Lower leg skin (tissue), 4 donors: Measurements from ENCODE around the gene GLI3. TPM values are rescaled to one million over a fixed set of nuclear protein-coding genes. Genes with fewer than 3 reads are reported as not detected.

Experiments used
- DNase-seq, 2 donors: peaks; one replicate each; pipeline ENCODE4 v3.0.0-alpha.2; 2019; ENCODE audit warnings: low spot score in 2 of 2
- H3K4me3 ChIP-seq: fragments of 200-600 bp; sonication (generic); 2 replicates; pipeline ENCODE4 v1.5.1; 2017; ENCODE audit warnings: mild to moderate bottlenecking, low read depth; ENCODE audit not compliant: poor library complexity, severe bottlenecking
- POLR2A ChIP-seq, 2 donors: fragments of 450-650 bp; IDR thresholded peaks; one replicate each; pipeline ENCODE4 v1.6.1; 2016 to 2017; ENCODE audit warnings: antibody characterized with exemption in 2 of 2, mild to moderate bottlenecking in 1 of 2, moderate library complexity in 1 of 2
- WGBS, 2 donors: methylation state at CpG; one replicate each; pipeline ENCODE4 v1.1.5; 2018; 5-methylcytosine and 5-hydroxymethylcytosine counted together
- intact Hi-C: fragments of 100-400 bp; cut with DNase I; formaldehyde crosslinking; loops from one replicate; pipeline ENCODE4 v1.15.0; 2023; ENCODE audit warnings: low total_unique reads
- total RNA-seq, 4 donors: library from RNA; depleted of rRNA; stranded (reverse); fragments of >200 nt; gene quantifications; one replicate each; pipeline ENCODE4 v1.1.0, GENCODE V29; 2016
- TF ChIP-seq, protein P1 (sequence below), 3 donors: fragments of 450-650 bp; IDR thresholded peaks; one replicate each; pipeline ENCODE4 v1.5.1; 2016; ENCODE audit warnings: antibody characterized with exemption in 3 of 3, mild to moderate bottlenecking in 3 of 3, moderate library complexity in 2 of 3

Gene GLI3
- total RNA-seq, 4 donors from 2014 or later, result 16.4 to 28.2 (median 18.3) TPM

DNA sequence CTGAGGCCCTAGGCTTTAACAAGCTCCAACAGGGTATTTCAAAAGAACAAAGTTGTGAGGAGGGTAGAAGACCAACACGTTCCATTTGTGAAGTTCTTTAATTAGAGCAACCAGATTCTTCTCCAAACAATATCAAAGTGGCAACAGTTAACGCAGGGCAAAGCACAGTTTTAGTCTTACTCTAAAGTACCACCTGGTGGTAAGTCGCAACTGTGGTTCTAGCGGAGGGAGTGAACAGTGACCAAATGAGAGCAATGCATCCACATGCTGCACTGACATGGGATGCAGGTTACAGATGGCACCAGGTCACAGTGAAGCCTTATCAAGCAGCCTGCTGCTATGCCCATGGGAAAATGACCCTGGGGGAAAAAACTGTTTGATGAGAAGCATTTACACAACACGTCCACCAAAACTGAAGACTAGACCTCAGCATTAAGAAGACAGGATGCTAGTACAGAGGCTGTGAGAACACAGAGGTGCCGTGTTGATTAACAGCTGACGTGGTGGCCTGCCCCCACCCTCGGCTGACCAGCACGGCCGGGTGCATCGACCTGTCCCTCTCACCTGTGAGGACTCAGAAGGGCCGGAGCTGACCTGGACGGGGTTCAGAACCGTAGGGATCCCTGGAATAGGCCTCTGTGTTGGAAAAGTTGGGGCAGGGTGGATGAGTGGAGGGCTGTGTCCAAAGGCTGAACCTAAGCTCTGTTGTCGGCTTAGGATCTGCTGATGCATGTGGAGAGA is 211.2 kb downstream of the GLI3 start:
- no peak for TF ChIP-seq POLR2A (IDR thresholded peaks at IDR 0.05)
- TF ChIP-seq, protein P1, sequence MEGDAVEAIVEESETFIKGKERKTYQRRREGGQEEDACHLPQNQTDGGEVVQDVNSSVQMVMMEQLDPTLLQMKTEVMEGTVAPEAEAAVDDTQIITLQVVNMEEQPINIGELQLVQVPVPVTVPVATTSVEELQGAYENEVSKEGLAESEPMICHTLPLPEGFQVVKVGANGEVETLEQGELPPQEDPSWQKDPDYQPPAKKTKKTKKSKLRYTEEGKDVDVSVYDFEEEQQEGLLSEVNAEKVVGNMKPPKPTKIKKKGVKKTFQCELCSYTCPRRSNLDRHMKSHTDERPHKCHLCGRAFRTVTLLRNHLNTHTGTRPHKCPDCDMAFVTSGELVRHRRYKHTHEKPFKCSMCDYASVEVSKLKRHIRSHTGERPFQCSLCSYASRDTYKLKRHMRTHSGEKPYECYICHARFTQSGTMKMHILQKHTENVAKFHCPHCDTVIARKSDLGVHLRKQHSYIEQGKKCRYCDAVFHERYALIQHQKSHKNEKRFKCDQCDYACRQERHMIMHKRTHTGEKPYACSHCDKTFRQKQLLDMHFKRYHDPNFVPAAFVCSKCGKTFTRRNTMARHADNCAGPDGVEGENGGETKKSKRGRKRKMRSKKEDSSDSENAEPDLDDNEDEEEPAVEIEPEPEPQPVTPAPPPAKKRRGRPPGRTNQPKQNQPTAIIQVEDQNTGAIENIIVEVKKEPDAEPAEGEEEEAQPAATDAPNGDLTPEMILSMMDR (IDR thresholded peaks at IDR 0.05), result no peak
- no peak for DNase-seq
- intact Hi-C loops, result no loop called here
- no peak overlapping the region for H3K4me3 ChIP-seq
- 91 to 92% methylated on average over 15 of the region's 15 CpGs for WGBS, 2 donors

DNA sequence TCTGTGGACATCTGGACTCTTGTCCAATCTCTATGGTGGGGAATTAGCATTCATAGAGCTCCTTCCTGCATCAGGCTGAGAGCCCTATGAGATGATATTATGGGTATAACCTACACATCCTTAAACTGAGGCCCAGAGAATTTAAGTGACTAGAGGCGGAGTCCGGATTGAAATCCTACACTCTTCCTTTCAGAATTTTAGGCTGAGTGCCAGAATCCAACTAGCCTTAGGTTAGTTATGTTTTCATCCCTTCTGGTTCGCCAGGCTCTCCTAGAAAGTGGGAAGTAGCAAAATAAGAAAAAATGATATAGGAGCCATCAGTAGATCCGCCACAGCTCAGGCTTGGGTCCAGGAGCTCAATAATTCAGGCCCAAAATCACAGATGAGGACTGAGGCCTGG is 212.5 kb downstream of the GLI3 start:
- DNase-seq, result no peak
- no peak for TF ChIP-seq POLR2A (IDR thresholded peaks at IDR 0.05)
- TF ChIP-seq, protein P1 (IDR thresholded peaks at IDR 0.05), result no peak
- intact Hi-C loops, result no loop called here
- 90 to 92% methylated on average over 4 of the region's 4 CpGs for WGBS, 2 donors
- H3K4me3 ChIP-seq, result no peak overlapping the region

DNA sequence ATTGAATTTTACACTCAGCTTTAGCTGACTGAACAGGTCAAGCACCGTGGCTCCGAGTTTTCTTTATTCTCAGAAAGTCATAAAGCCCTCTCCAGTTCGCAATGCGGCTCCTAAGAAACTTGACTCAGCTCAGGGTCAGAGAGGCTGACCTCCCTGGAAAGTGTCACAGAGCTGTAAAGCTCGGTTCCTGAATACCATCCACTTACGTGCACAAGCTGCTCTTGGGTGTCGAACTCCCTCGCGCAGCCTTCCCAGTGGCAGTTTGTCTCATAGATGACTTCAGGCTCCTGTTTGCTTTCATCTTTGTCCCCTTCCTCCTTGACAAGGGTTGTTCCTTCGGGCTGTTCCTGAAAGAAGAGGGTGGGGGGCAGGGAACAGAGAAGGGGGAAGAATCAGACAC is 213.7 kb downstream of the GLI3 start:
- intact Hi-C loops, result no loop called here
- TF ChIP-seq, protein P1 (IDR thresholded peaks at IDR 0.05), result no peak
- no peak for TF ChIP-seq POLR2A (IDR thresholded peaks at IDR 0.05)
- DNase-seq, result no peak
- no peak overlapping the region for H3K4me3 ChIP-seq
- 85 to 86% methylated on average over 10 of the region's 10 CpGs for WGBS, 2 donors

DNA sequence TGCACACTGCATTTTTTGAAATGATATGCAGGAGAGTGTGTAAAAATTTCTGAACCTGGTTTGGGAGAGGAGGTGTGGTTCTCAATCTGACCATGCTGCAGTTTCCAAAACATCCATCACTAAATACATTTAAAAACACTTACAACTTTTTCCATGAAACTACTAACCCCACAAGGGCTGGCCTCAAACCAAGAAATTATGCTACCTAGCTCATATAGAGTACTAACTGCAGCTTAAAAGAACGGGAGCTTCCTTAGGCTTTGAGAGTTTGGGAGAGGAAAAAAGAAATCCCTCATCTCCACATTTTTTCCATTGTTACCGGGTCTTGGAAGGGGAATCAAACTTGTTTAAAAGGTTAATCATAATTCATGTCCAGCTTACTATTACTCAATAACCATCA is 214.2 kb downstream of the GLI3 start:
- no peak overlapping the region for H3K4me3 ChIP-seq
- 73% methylated on average over 2 of the region's 2 CpGs for WGBS, 2 donors
- no peak for TF ChIP-seq POLR2A (IDR thresholded peaks at IDR 0.05)
- TF ChIP-seq, protein P1 (IDR thresholded peaks at IDR 0.05), result no peak
- no peak for DNase-seq
- intact Hi-C loops, result no loop called here

DNA sequence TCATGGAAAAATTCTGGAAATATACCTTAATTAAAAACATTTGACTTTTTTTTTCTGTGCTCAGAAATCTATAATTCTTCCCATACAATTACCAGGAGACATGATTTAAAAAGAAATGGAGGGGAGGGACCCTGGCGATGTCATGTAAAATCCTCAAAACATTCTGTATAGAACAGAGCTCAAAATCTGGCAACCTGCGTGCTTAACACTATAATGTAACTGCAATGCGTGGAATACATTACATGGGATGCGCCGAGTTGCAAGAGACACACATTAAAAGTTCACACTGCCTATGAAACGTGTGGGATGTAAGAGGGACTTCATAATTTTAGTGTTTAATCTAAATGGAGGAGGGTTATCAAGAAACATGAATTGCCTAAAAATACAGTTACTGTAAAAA is 215.0 kb downstream of the GLI3 start:
- TF ChIP-seq, protein P1 (IDR thresholded peaks at IDR 0.05), result no peak
- TF ChIP-seq POLR2A (IDR thresholded peaks at IDR 0.05), result no peak
- no peak overlapping the region for H3K4me3 ChIP-seq
- 76 to 79% methylated on average over 6 of the region's 6 CpGs for WGBS, 2 donors
- DNase-seq, result no peak
- intact Hi-C loops, result no loop called here

DNA sequence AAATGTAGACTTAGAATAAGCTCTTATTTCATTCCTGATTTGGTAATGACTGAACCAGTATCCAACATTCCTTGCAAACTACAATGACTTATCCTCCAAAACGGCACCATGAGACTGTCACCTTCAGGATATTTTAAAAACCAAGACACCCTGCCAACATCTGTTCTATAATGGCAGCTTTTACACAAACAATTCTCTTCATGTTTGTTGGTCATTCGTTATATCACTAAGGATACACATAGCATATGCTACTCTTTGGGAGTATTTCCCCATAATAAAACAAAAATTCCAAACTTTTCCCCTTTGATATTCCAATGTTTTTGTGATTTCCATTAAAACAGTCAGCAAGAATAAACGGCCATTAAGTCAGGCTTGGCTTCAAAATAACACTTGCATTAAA is 215.4 kb downstream of the GLI3 start:
- TF ChIP-seq, protein P1 (IDR thresholded peaks at IDR 0.05), result no peak
- no peak for TF ChIP-seq POLR2A (IDR thresholded peaks at IDR 0.05)
- intact Hi-C loops, result no loop called here
- WGBS, 2 donors, result 60 to 62% methylated on average over 3 of the region's 3 CpGs
- no peak for DNase-seq
- H3K4me3 ChIP-seq, result no peak overlapping the region
